ENCODE data around the gene MALRD1.

DNA sequence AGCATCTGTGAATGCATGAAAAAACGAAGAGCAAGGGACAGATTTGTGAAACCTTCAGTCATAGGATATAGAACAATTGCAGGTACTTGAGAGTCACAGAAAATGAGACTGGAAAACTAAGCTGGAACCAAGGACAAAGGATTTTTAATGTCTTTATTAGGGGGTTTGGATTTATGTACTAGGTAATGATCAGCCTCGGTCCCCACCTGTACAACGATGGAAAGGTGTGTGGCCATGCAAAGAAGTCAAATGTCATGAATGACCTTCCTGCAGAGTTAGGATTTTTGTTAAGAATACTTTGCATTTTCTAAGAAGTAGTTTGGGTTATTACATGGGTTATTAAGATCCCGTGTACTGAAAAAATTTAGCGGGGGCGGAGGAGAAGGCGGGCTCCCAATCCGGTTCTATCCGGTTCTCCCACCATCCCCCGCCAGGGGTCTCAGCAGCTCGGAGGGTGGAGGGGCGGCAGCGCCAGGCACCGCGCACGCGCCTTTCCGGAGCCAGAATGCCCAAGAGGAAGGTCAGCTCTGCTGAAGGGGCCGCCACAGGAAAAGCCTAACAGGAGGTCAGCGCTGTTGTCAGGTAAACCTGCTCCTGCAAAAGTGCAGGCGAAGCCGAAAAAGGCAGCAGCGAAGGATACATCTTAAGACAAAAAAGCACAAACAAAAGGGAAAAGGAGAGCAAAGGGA, 440.1 kb downstream of the MALRD1 start:
- TF ChIP-seq SUZ12 (IDR thresholded peaks at IDR 0.05): no peak
- TF ChIP-seq TARDBP (IDR thresholded peaks at IDR 0.05): no peak
- TF ChIP-seq ARNT (IDR thresholded peaks at IDR 0.05): no peak
- no peak for TF ChIP-seq HDGF (IDR thresholded peaks at IDR 0.05; ENCODE audit: borderline replicate concordance)
- no peak for TF ChIP-seq FOXK2 (IDR thresholded peaks at IDR 0.05)
- no peak for TF ChIP-seq BHLHE40 (IDR thresholded peaks at IDR 0.05; ENCODE audit: borderline replicate concordance)
- no peak for TF ChIP-seq FOXA1 (IDR thresholded peaks at IDR 0.05)
- TF ChIP-seq FOXM1 (IDR thresholded peaks at IDR 0.05; ENCODE audit: borderline replicate concordance): no peak
- TF ChIP-seq SP1 (IDR thresholded peaks at IDR 0.05): no peak
- TF ChIP-seq LEF1 (IDR thresholded peaks at IDR 0.05; ENCODE audit: borderline replicate concordance): no peak
- TF ChIP-seq ELF4 (IDR thresholded peaks at IDR 0.05): no peak
- TF ChIP-seq NFRKB (IDR thresholded peaks at IDR 0.05): no peak
- TF ChIP-seq, protein P1, sequence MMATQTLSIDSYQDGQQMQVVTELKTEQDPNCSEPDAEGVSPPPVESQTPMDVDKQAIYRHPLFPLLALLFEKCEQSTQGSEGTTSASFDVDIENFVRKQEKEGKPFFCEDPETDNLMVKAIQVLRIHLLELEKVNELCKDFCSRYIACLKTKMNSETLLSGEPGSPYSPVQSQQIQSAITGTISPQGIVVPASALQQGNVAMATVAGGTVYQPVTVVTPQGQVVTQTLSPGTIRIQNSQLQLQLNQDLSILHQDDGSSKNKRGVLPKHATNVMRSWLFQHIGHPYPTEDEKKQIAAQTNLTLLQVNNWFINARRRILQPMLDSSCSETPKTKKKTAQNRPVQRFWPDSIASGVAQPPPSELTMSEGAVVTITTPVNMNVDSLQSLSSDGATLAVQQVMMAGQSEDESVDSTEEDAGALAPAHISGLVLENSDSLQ (IDR thresholded peaks at IDR 0.05): no peak

Data from HEK293T (cell line).